Esophagus muscularis mucosa (tissue), 4 donors: ENCODE results near the gene SERPINH1. TPM values are rescaled to one million over a fixed set of nuclear protein-coding genes. Genes with fewer than 3 reads are reported as not detected.
A peak's percentile ranks its signal among the peaks of the same experiment; 100 is the strongest.
"Not testable (repeated sequence)": the region's sequence is repeated elsewhere in the genome, so short reads cannot be mapped to it uniquely, and the experiment has no call there.

Experiments used
- DNase-seq: peaks from one replicate; pipeline ENCODE4 v3.0.0-alpha.2; 2017; ENCODE audit errors: extremely low spot score
- H3K27ac ChIP-seq, 4 donors: fragments of 200-600 bp; sonication (generic); replicated peaks in 1 of 4; 1 replicate in 3 of 4; 2 replicates in 1 of 4; pipeline ENCODE4 v1.5.1; 2016 to 2019; ENCODE audit warnings: mild to moderate bottlenecking in 1 of 4
- H3K27me3 ChIP-seq, 4 donors: fragments of 200-600 bp; sonication (generic); one replicate each; pipeline versions ENCODE4 v1.5.1 to v1.6.0; 2016 to 2019
- H3K36me3 ChIP-seq, 4 donors: fragments of 200-600 bp; sonication (generic); one replicate each; pipeline ENCODE4 v1.5.1; 2016 to 2019
- H3K4me1 ChIP-seq, 4 donors: fragments of 200-600 bp; sonication (generic); one replicate each; pipeline ENCODE4 v1.5.1; 2016 to 2019
- H3K4me3 ChIP-seq, 4 donors: fragments of 200-600 bp; sonication (generic); 1 replicate in 2 of 4; 2 replicates in 2 of 4; pipeline ENCODE4 v1.5.1; 2016 to 2019; ENCODE audit warnings: mild to moderate bottlenecking in 4 of 4, moderate library complexity in 1 of 4
- H3K9me3 ChIP-seq, 4 donors: fragments of 200-600 bp; sonication (generic); 1 replicate in 3 of 4; 2 replicates in 1 of 4; pipeline ENCODE4 v1.5.1; 2016 to 2019
- EP300 ChIP-seq: sonication (generic); formaldehyde crosslinking; IDR thresholded peaks from one replicate; pipeline ENCODE4 v1.6.1; 2017; ENCODE audit warnings: antibody characterized with exemption
- POLR2A ChIP-seq: fragments of 450-650 bp; IDR thresholded peaks from one replicate; pipeline ENCODE4 v1.6.1; 2017; ENCODE audit warnings: antibody characterized with exemption, moderate library complexity, mild to moderate bottlenecking, low read depth
- POLR2AphosphoS5 ChIP-seq, 2 donors: sonication (generic); formaldehyde crosslinking; IDR thresholded peaks; one replicate each; pipeline ENCODE4 v1.6.1; 2017; ENCODE audit warnings: antibody characterized with exemption in 2 of 2
- WGBS: methylation state at CpG from one replicate; pipeline ENCODE4 v1.1.5; 2018; 5-methylcytosine and 5-hydroxymethylcytosine counted together
- intact Hi-C: fragments of 100-400 bp; cut with DNase I; formaldehyde crosslinking; loops from one replicate; pipeline ENCODE4 v1.15.1; 2023
- total RNA-seq, 4 donors: library from RNA; depleted of rRNA; stranded (reverse); fragments of >200 nt; gene quantifications; one replicate each; pipeline versions ENCODE4 v1.1.0 to v1.2.1, GENCODE V29; 2016
- TF ChIP-seq, protein P1 (sequence below), 3 experiments: fragments of 200-600 bp in 2 of 3; fragments of 450-650 bp in 1 of 3; sonication (generic) in 2 of 3; IDR thresholded peaks; one replicate each; pipeline ENCODE4 v1.5.1; 2017 to 2019; ENCODE audit warnings: antibody characterized with exemption in 3 of 3, mild to moderate bottlenecking in 2 of 3, moderate library complexity in 1 of 3

Gene SERPINH1
- total RNA-seq, 4 donors from 2014 or later: 162 to 270 (median 219) TPM

DNA sequence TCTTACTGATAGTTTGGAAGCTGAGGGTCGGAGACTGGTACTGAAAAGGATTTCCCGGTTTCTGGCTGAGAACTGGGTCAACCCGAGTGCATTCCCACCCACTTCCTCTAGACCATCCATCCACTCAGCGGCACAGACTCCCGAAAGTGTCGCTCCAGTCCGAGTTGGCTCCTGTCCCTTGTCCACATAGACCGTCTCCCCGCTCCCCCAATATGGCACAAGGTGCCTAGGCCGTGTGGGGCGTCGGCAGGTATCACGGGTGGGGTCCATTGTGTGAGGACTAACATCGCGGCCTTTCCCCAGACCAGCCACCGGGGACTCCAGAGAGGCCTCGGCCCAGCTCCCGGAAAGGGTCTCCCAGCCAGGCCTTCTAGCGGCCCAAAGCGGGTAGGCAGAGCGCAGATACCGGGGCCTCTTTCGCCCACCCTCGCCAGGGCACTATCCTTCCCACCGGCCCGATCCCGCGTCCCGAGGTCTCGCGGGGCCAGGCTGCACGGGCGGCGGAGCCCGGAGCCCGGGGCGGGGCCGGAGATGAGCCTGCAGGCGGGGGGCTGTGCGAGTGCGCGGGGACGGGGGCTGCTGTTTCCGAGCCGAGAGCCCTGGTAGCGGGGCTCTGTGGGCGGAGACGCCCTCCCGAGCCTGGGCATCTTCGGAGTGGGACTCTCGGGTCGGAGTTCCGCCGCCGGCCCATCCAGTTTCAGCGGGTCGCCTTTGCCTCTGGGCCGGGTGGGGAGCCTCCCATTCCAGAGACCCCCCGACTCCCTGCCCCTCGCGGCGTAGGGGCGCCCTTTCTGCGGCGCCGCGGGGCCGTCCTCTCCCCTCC, 21.1 kb downstream of the SERPINH1 start:
- Histone ChIP-seq H3K27ac (peak overlapping the region; percentile 92 to 98 (median 98)), H3K4me3 (peak overlapping the region; percentile 69 to 84 (median 80)), H3K36me3 (no peaks in the 10 kb centered on the region), H3K4me1 (peaks cover 19 to 33% (median 26%) of the 10 kb centered on the region in 4 donors), H3K27me3 (no peaks in the 10 kb centered on the region), H3K9me3 (no peaks in the 10 kb centered on the region)
- TF ChIP-seq POLR2AphosphoS5 (IDR thresholded peaks at IDR 0.05) (peak in 1 of 2 donors; percentile 82), EP300 (no peak)
- TF ChIP-seq, protein P1, sequence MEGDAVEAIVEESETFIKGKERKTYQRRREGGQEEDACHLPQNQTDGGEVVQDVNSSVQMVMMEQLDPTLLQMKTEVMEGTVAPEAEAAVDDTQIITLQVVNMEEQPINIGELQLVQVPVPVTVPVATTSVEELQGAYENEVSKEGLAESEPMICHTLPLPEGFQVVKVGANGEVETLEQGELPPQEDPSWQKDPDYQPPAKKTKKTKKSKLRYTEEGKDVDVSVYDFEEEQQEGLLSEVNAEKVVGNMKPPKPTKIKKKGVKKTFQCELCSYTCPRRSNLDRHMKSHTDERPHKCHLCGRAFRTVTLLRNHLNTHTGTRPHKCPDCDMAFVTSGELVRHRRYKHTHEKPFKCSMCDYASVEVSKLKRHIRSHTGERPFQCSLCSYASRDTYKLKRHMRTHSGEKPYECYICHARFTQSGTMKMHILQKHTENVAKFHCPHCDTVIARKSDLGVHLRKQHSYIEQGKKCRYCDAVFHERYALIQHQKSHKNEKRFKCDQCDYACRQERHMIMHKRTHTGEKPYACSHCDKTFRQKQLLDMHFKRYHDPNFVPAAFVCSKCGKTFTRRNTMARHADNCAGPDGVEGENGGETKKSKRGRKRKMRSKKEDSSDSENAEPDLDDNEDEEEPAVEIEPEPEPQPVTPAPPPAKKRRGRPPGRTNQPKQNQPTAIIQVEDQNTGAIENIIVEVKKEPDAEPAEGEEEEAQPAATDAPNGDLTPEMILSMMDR (IDR thresholded peaks at IDR 0.05): peak in 1 of 3 experiments; percentile 25
- no peak for DNase-seq
- intact Hi-C loops: no loop called here
- 2% methylated on average over 8 of the region's 68 CpGs for WGBS

DNA sequence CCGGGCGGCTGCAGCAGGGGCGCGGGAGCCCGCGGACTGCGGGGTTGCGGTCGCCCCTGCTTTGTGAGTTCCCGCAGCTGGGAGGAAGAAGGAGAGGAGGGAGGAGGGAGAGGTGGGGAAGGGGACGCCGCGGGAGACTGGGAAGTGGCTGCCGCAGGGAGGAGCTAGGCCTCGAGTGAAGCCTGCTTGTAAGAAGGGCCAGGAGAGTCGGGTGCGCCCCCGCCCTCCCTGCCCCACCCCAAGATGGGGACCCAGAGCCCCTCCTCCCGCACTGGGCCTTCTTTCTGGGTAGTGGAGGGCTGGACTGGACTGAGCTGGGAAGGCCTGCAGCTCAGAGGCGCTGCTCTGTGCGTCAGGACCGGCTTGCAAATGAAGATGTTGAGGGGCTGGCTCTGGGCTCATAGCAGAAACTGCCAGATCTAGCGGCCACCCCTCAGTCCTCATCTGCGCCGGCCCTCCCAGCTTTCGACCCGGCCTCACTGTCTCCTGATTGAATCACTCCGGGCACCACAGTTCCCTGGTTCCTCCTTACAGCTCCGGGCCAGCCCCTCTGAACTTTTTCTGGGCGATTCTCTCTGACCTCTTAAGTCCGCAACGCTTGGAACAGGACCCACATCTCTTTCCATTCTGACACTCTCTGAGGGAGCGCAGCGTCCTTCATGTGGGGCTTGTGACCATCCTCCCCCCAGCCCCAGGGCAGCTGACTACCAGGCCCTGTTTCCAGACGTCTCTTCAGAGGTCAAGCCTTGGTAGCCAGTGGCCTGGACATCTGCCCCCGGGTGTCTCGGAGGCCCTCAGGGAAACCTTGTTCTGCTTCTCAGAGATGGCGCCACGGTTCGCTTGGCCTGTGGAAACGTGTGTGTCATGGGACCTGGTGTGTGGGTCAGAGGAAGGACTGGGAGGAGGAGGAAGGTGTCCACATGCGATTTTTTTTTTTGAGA, 21.9 kb downstream of the SERPINH1 start:
- peak overlapping the region; percentile 69 to 84 (median 80) for H3K4me3 ChIP-seq
- WGBS: 17% methylated on average over 26 of the region's 42 CpGs

DNA sequence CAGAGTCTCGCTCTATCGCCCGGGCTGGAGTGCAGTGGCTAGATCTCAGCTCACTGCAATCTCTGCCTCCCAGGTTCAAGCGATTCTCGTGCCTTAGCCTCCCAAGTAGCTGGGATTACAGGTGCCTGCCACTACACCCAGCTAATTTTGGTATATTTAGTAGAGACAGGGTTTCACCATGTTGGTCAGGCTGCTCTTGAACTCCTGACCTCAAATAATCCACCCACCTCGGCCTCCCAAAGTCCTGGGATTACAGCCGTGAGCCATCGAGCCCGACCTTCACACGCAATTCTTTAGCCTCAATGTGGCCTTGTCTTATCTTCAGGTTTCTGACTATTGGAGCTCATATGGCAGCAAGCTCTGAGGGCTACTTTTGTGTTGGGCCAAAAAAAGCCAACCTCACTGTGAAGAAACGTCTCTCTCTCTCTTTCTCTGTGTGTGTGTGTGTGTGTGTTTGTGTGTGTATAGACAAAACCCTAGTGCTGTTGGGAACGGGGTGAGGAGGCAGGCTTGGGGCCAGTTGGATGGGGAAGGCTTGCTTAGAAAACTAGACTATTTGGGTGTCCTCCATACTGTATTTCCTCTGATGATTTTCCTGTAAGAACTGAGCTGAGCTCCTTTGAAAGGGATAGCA, 22.7 kb downstream of the SERPINH1 start:
- H3K4me3 ChIP-seq, DNase-seq, H3K9me3 ChIP-seq, H3K27me3 ChIP-seq, H3K36me3 ChIP-seq: not testable (repeated sequence)
- H3K4me1 ChIP-seq: peaks cover 19 to 33% (median 26%) of the 10 kb centered on the region in 4 donors
- WGBS: 83% methylated on average over 12 of the region's 12 CpGs
- H3K27ac ChIP-seq: peak overlapping the region; percentile 92 to 98 (median 98)
- intact Hi-C loops: loop anchor here (2.0 kb wide), 1 partner anchor 84 kb away; the partner anchor contains the start of gene MAP6

More for the DNA sequence above, 21.9 kb downstream of the SERPINH1 start:
- Histone ChIP-seq H3K9me3 (no peaks in the 10 kb centered on the region), H3K4me1 (peaks cover 19 to 33% (median 26%) of the 10 kb centered on the region in 4 donors), H3K27ac (peak overlapping the region; percentile 92 to 98 (median 98)), H3K36me3 (no peaks in the 10 kb centered on the region), H3K27me3 (no peaks in the 10 kb centered on the region)
- no peak for DNase-seq
- intact Hi-C loops: loop anchor here (2.0 kb wide), 1 partner anchor 85 kb away; the partner anchor contains the start of gene MAP6
- TF ChIP-seq POLR2AphosphoS5 (IDR thresholded peaks at IDR 0.05) (peak; percentile 23 to 32), POLR2A (no peak), EP300 (no peak)
- TF ChIP-seq, protein P1 (IDR thresholded peaks at IDR 0.05): peak in 1 of 3 experiments; percentile 6

DNA sequence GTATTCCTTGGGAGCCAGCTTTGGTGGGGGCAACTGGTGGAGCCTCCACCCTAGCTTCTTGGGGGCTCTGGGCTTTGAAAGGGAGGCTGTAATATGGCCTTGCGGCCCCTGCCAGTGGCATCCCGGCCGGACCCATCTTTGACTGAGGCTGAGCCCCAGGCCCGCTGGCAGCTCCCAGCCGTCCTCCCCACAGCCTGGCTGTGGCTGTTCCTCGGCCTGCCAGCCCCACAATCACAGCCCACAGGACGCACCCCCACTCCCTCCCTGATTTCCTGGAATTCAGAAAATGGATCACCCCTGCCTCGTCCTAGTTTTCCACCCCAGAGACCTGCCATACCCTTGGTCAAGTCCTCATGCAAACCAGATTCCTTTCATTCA, 23.2 kb downstream of the SERPINH1 start:
- H3K9me3 ChIP-seq: no peaks in the 10 kb centered on the region
- WGBS: 74% methylated on average over 8 of the region's 8 CpGs
- peaks cover 19 to 33% (median 26%) of the 10 kb centered on the region in 4 donors for H3K4me1 ChIP-seq
- intact Hi-C loops: loop anchor here (2.0 kb wide), 1 partner anchor 84 kb away; the partner anchor contains the start of gene MAP6
- no peaks in the 10 kb centered on the region for H3K36me3 ChIP-seq
- H3K27ac ChIP-seq: peak overlapping the region in 3 of 4 donors; percentile 92 to 98 (median 98)
- H3K4me3 ChIP-seq: no peak overlapping the region
- DNase-seq: no peak
- H3K27me3 ChIP-seq: no peaks in the 10 kb centered on the region
- TF ChIP-seq, protein P1 (IDR thresholded peaks at IDR 0.05): no peak
- TF ChIP-seq EP300 (no peak), POLR2AphosphoS5 (IDR thresholded peaks at IDR 0.05) (no peak)
